GM18951 (cell line): ENCODE results near the gene DTNB.
"Not testable (repeated sequence)": the region's sequence is repeated elsewhere in the genome, so short reads cannot be mapped to it uniquely, and the experiment has no call there.

Experiments
- POLR2A ChIP-seq: IDR thresholded peaks from 4 replicates; pipeline ENCODE4 v1.6.1; 2011; ENCODE audit warnings: mild to moderate bottlenecking; ENCODE audit not compliant: insufficient read length, insufficient read depth; ENCODE audit errors: extremely low read depth
- in situ Hi-C: fragments of 300-500 bp; cut with MboI; formaldehyde crosslinking; loops from one replicate; pipeline ENCODE4 v1.12.0; 2022; ENCODE audit warnings: low sequenced_read_pairs, mixed read lengths, inconsistent platforms; ENCODE audit not compliant: unreplicated experiment

The DTNB gene

GRCh38 chr2:25548601-25549000, 124.8 kb downstream of the DTNB start:
- no peak for TF ChIP-seq POLR2A

GRCh38 chr2:25546852-25547251, 126.5 kb downstream of the DTNB start:
- in situ Hi-C loops, result no loop called here
- no peak for TF ChIP-seq POLR2A

More at GRCh38 chr2:25548601-25549000, 124.8 kb downstream of the DTNB start:
- in situ Hi-C loops, result no loop called here

- TF ChIP-seq POLR2A, result no peak
- in situ Hi-C loops, result no loop called here
Observed at GRCh38 chr2:25545899-25546298, 127.5 kb downstream of the DTNB start.

- TF ChIP-seq POLR2A, result no peak
- in situ Hi-C loops, result no loop called here
Observed at GRCh38 chr2:25544445-25544844, 128.9 kb downstream of the DTNB start.

- TF ChIP-seq POLR2A, result no peak
- in situ Hi-C loops, result no loop called here
Observed at GRCh38 chr2:25543939-25544338, 129.4 kb downstream of the DTNB start.

- in situ Hi-C loops, result no loop called here
- no peak for TF ChIP-seq POLR2A
Observed at GRCh38 chr2:25541378-25541777, 132.0 kb downstream of the DTNB start.

- in situ Hi-C loops, result no loop called here
- no peak for TF ChIP-seq POLR2A
Observed at GRCh38 chr2:25539136-25539535, 134.2 kb downstream of the DTNB start.

- in situ Hi-C loops, result no loop called here
- no peak for TF ChIP-seq POLR2A
Observed at GRCh38 chr2:25537526-25537925, 135.9 kb downstream of the DTNB start.

GRCh38 chr2:25535411-25536289, 137.7 kb downstream of the DTNB start:
- in situ Hi-C loops, result not testable (repeated sequence)

GRCh38 chr2:25534937-25535336, 138.4 kb downstream of the DTNB start:
- in situ Hi-C loops, result not testable (repeated sequence)

GRCh38 chr2:25534455-25534854, 138.9 kb downstream of the DTNB start:
- no peak for TF ChIP-seq POLR2A
- in situ Hi-C loops, result no loop called here

- in situ Hi-C loops, result not testable (repeated sequence)
Observed at GRCh38 chr2:25533771-25534170, 139.6 kb downstream of the DTNB start.

- in situ Hi-C loops, result no loop called here
- TF ChIP-seq POLR2A, result no peak
Observed at GRCh38 chr2:25532521-25532920, 140.9 kb downstream of the DTNB start.

- in situ Hi-C loops, result no loop called here
- TF ChIP-seq POLR2A, result no peak
Observed at GRCh38 chr2:25529034-25529433, 144.3 kb downstream of the DTNB start.

GRCh38 chr2:25528173-25528572, 145.2 kb downstream of the DTNB start:
- in situ Hi-C loops, result no loop called here
- no peak for TF ChIP-seq POLR2A

GRCh38 chr2:25524507-25524906, 148.9 kb downstream of the DTNB start:
- no peak for TF ChIP-seq POLR2A
- in situ Hi-C loops, result no loop called here
